ENCODE results near the gene FCGR1A. TPM values are rescaled to one million over a fixed set of nuclear protein-coding genes. Genes with fewer than 3 reads are reported as not detected.
"Not testable (repeated sequence)": the region's sequence is repeated elsewhere in the genome, so short reads cannot be mapped to it uniquely, and the experiment has no call there.

FCGR1A gene
- total RNA-seq, 3 donors from 2014 or later, result 1.5 to 10.2 (median 2.6) TPM

- ATAC-seq, result peak; percentile 24
- H3K4me3 ChIP-seq; H3K36me3 ChIP-seq (ENCODE audit: low read depth); H3K9me3 ChIP-seq; intact Hi-C loops (cut with DNase I, micrococcal nuclease); H3K4me1 ChIP-seq (ENCODE audit: low read depth); DNase-seq: not testable (repeated sequence)
These were observed 49.3 kb downstream of the FCGR1A start for GRCh38 chr1:149831764-149832315.

- DNase-seq; H3K4me1 ChIP-seq (ENCODE audit: low read depth); H3K36me3 ChIP-seq (ENCODE audit: low read depth); H3K4me3 ChIP-seq; intact Hi-C loops (cut with DNase I, micrococcal nuclease); H3K9me3 ChIP-seq: not testable (repeated sequence)
- peak; percentile 87 for ATAC-seq
These were observed 50.0 kb downstream of the FCGR1A start for GRCh38 chr1:149832316-149833126.

GRCh38 chr1:149833144-149833543, 50.6 kb downstream of the FCGR1A start:
- H3K36me3 ChIP-seq (ENCODE audit: low read depth); DNase-seq; intact Hi-C loops (cut with DNase I, micrococcal nuclease); H3K4me3 ChIP-seq; H3K4me1 ChIP-seq (ENCODE audit: low read depth); H3K9me3 ChIP-seq: not testable (repeated sequence)
- peak; percentile 5 for ATAC-seq

GRCh38 chr1:149841149-149841548, 58.7 kb downstream of the FCGR1A start:
- DNase-seq; H3K4me3 ChIP-seq; H3K9me3 ChIP-seq; intact Hi-C loops (cut with DNase I, micrococcal nuclease); H3K36me3 ChIP-seq (ENCODE audit: low read depth): not testable (repeated sequence)
- peaks cover 11% of the 10 kb centered on the region for H3K4me1 ChIP-seq (ENCODE audit: low read depth)
- peak; percentile 60 for ATAC-seq

Other genes starting within 250 kb of the FCGR1A start
- gene PPIAL4C, start 198.8 kb upstream of the FCGR1A start, total RNA-seq, result not detected
- gene BOLA1, start 116.9 kb downstream of the FCGR1A start, total RNA-seq, result 10 to 100 TPM; 10.7 to 18.1 (median 13.2) TPM
- gene SV2A, start 135.2 kb downstream of the FCGR1A start, total RNA-seq, result 1 to 10 TPM in 2 of 3 donors, under 1 TPM in 1; 0.69 to 7.6 (median 1.7) TPM
- 10 to 100 TPM; 60.7 to 67.4 (median 64.2) TPM for gene SF3B4, start 145.1 kb downstream of the FCGR1A start, total RNA-seq
- gene MTMR11, start 154.2 kb downstream of the FCGR1A start, total RNA-seq, result 100 to 1,000 TPM; 151 to 409 (median 217) TPM
- 10 to 100 TPM; 39.2 to 52.7 (median 49.3) TPM for gene OTUD7B, start 228.0 kb downstream of the FCGR1A start, total RNA-seq

Data from mucosa of descending colon (tissue), 3 donors.